Breast epithelium (tissue), 4 donors: Measurements from ENCODE around the gene TNNI2. TPM values are rescaled to one million over a fixed set of nuclear protein-coding genes. Genes with fewer than 3 reads are reported as not detected.

Experiments
- DNase-seq, 2 donors: peaks; one replicate each; pipeline ENCODE4 v3.0.0-alpha.2; 2019; ENCODE audit warnings: low spot score in 2 of 2
- H3K27ac ChIP-seq, 2 donors: fragments of 200-600 bp; sonication (generic) in 1 of 2; one replicate each; pipeline ENCODE4 v1.5.1; 2016 to 2019; ENCODE audit warnings: mild to moderate bottlenecking in 1 of 2
- H3K27me3 ChIP-seq, 2 donors: fragments of 200-600 bp; sonication (generic) in 1 of 2; one replicate each; pipeline versions ENCODE4 v1.5.1 to v1.6.0; 2017 to 2019; ENCODE audit warnings: control low read depth in 1 of 2, mild to moderate bottlenecking in 1 of 2
- H3K36me3 ChIP-seq: fragments of 200-600 bp; one replicate; pipeline ENCODE4 v1.5.1; 2019
- H3K4me1 ChIP-seq, 2 donors: fragments of 200-600 bp; sonication (generic); one replicate each; pipeline ENCODE4 v1.5.1; 2016 to 2019; ENCODE audit warnings: control low read depth in 1 of 2
- H3K4me3 ChIP-seq, 3 donors: fragments of 200-600 bp; sonication (generic); 1 replicate in 2 of 3; 2 replicates in 1 of 3; pipeline ENCODE4 v1.5.1; 2016 to 2019; ENCODE audit warnings: mild to moderate bottlenecking in 3 of 3, moderate library complexity in 2 of 3
- H3K9me3 ChIP-seq, 2 donors: fragments of 200-600 bp; sonication (generic) in 1 of 2; one replicate each; pipeline ENCODE4 v1.5.1; 2016 to 2019; ENCODE audit warnings: control low read depth in 1 of 2
- CTCF ChIP-seq, 3 donors: fragments of 450-650 bp; IDR thresholded peaks; one replicate each; pipeline ENCODE4 v1.5.1; 2016 to 2017; ENCODE audit warnings: antibody characterized with exemption in 3 of 3, mild to moderate bottlenecking in 3 of 3, moderate library complexity in 3 of 3
- POLR2A ChIP-seq: fragments of 450-650 bp; IDR thresholded peaks from one replicate; pipeline ENCODE4 v1.6.1; 2016; ENCODE audit warnings: antibody characterized with exemption, mild to moderate bottlenecking, moderate library complexity
- POLR2AphosphoS5 ChIP-seq, 3 donors: sonication (generic); formaldehyde crosslinking; IDR thresholded peaks; one replicate each; pipeline ENCODE4 v1.6.1; 2017; ENCODE audit warnings: antibody characterized with exemption in 3 of 3
- intact Hi-C: fragments of 100-400 bp; cut with DNase I; formaldehyde crosslinking; loops from one replicate; pipeline ENCODE4 v1.15.1; 2023; ENCODE audit warnings: low total_unique reads
- total RNA-seq, 3 donors: library from RNA; depleted of rRNA; stranded (reverse); fragments of >200 nt; gene quantifications; one replicate each; pipeline ENCODE4 v1.1.0, GENCODE V29; 2016

Gene TNNI2
- total RNA-seq, 3 donors from 2014 or later: 1.6 to 5.6 TPM; not detected in 1

GRCh38 chr11:1843098-1843473, 4.3 kb downstream of the TNNI2 start:
- intact Hi-C loops: no loop called here
- H3K36me3 ChIP-seq: no peaks in the 10 kb centered on the region
- H3K27me3 ChIP-seq: no peaks in the 10 kb centered on the region
- H3K4me1 ChIP-seq: no peaks in the 10 kb centered on the region
- no peak overlapping the region for H3K27ac ChIP-seq
- H3K4me3 ChIP-seq: no peak overlapping the region
- no peaks in the 10 kb centered on the region for H3K9me3 ChIP-seq
- no peak for DNase-seq
- no peak for TF ChIP-seq POLR2AphosphoS5 (IDR thresholded peaks at IDR 0.05)
- TF ChIP-seq CTCF (IDR thresholded peaks at IDR 0.05): no peak
- no peak for TF ChIP-seq POLR2A

- Histone ChIP-seq H3K36me3 (no peaks in the 10 kb centered on the region), H3K9me3 (no peaks in the 10 kb centered on the region), H3K27me3 (no peaks in the 10 kb centered on the region), H3K4me1 (no peaks in the 10 kb centered on the region), H3K4me3 (no peak overlapping the region), H3K27ac (peak overlapping the region in 1 of 2 donors; percentile 45)
- TF ChIP-seq CTCF (IDR thresholded peaks at IDR 0.05): no peak
- intact Hi-C loops: no loop called here
- DNase-seq: no peak
Measured at GRCh38 chr11:1843796-1844195, 5.0 kb downstream of the TNNI2 start.

- intact Hi-C loops: no loop called here
- H3K4me1 ChIP-seq: no peaks in the 10 kb centered on the region
- no peaks in the 10 kb centered on the region for H3K27me3 ChIP-seq
- no peaks in the 10 kb centered on the region for H3K9me3 ChIP-seq
- no peaks in the 10 kb centered on the region for H3K36me3 ChIP-seq
- DNase-seq: no peak
- H3K27ac ChIP-seq: peak overlapping the region in 1 of 2 donors; percentile 45
- peak in 1 of 3 donors; percentile 19 for TF ChIP-seq POLR2AphosphoS5 (IDR thresholded peaks at IDR 0.05)
- TF ChIP-seq POLR2A: no peak
- no peak overlapping the region for H3K4me3 ChIP-seq
Measured at GRCh38 chr11:1844221-1845094, 5.7 kb downstream of the TNNI2 start.

GRCh38 chr11:1845095-1845429, 6.3 kb downstream of the TNNI2 start:
- no peak for TF ChIP-seq POLR2AphosphoS5 (IDR thresholded peaks at IDR 0.05)
- TF ChIP-seq POLR2A: no peak
- TF ChIP-seq CTCF (IDR thresholded peaks at IDR 0.05): no peak
- no peaks in the 10 kb centered on the region for H3K4me1 ChIP-seq

GRCh38 chr11:1845561-1846452, 7.0 kb downstream of the TNNI2 start:
- H3K36me3 ChIP-seq: no peaks in the 10 kb centered on the region
- H3K9me3 ChIP-seq: no peaks in the 10 kb centered on the region
- H3K27ac ChIP-seq: no peak overlapping the region
- H3K4me1 ChIP-seq: no peaks in the 10 kb centered on the region
- TF ChIP-seq POLR2A: no peak
- no peak for TF ChIP-seq POLR2AphosphoS5 (IDR thresholded peaks at IDR 0.05)
- TF ChIP-seq CTCF (IDR thresholded peaks at IDR 0.05): no peak
- no peaks in the 10 kb centered on the region for H3K27me3 ChIP-seq
- intact Hi-C loops: no loop called here
- DNase-seq: no peak
- no peak overlapping the region for H3K4me3 ChIP-seq

More at GRCh38 chr11:1845095-1845429, 6.3 kb downstream of the TNNI2 start:
- Histone ChIP-seq H3K27me3 (no peaks in the 10 kb centered on the region), H3K27ac (no peak overlapping the region), H3K9me3 (no peaks in the 10 kb centered on the region), H3K36me3 (no peaks in the 10 kb centered on the region), H3K4me3 (no peak overlapping the region)
- intact Hi-C loops: no loop called here
- no peak for DNase-seq
